LNCaP clone FGC (cell line): ENCODE data around the gene ROR2.

Experiments used
- DNase-seq: peaks from one replicate; pipeline ENCODE4 v3.0.0-alpha.2; 2011; ENCODE audit warnings: low read depth
- H3K4me3 ChIP-seq: 2 replicates; pipeline ENCODE4 v1.5.1; 2011; ENCODE audit warnings: mild to moderate bottlenecking, low read depth, low read length, control low read depth
- TF ChIP-seq, protein P1 (sequence below): IDR thresholded peaks from 2 replicates; pipeline ENCODE4 v1.5.1; 2012; ENCODE audit warnings: mild to moderate bottlenecking; ENCODE audit not compliant: control insufficient read depth, insufficient read depth; ENCODE audit errors: extremely low read depth

Gene ROR2

DNA sequence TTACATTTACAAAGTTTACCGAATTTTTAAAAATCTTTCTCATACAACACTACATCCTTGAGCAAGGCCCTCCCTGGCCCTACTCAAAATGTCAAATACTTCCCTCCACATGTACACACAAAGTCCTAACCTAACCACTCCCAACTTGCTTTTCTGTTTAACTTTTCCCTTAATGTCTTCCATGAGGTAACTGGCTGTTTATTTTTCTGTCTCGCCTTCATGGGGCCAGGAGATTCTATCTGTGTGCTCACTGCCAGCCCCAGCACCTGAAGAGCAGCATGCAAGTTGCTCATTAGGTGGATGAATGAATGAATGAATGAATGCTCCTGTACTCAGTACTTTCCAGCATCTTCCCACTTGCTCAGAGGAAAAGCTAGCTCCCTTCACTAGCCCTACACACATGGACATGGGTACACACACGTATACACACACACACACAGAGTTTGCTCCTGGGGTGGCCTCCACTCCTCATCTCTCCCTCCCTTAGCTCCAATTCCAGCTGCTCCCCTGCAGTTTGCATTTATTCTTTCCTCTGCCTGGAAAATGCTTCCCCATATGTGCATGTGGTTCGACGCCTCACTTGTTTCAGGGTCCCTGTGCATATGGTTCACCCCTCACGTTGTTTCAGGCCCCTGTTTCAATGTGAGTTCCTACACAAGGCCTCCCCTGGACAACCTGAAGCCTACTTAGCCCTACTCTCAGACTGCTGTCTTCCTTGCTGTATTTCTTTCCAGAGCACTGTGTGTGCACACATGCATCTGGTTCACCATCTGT lies 165.2 kb downstream of the ROR2 start:
- DNase-seq = no peak
- H3K4me3 ChIP-seq = no peak overlapping the region
- TF ChIP-seq, protein P1, sequence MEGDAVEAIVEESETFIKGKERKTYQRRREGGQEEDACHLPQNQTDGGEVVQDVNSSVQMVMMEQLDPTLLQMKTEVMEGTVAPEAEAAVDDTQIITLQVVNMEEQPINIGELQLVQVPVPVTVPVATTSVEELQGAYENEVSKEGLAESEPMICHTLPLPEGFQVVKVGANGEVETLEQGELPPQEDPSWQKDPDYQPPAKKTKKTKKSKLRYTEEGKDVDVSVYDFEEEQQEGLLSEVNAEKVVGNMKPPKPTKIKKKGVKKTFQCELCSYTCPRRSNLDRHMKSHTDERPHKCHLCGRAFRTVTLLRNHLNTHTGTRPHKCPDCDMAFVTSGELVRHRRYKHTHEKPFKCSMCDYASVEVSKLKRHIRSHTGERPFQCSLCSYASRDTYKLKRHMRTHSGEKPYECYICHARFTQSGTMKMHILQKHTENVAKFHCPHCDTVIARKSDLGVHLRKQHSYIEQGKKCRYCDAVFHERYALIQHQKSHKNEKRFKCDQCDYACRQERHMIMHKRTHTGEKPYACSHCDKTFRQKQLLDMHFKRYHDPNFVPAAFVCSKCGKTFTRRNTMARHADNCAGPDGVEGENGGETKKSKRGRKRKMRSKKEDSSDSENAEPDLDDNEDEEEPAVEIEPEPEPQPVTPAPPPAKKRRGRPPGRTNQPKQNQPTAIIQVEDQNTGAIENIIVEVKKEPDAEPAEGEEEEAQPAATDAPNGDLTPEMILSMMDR = no peak

DNA sequence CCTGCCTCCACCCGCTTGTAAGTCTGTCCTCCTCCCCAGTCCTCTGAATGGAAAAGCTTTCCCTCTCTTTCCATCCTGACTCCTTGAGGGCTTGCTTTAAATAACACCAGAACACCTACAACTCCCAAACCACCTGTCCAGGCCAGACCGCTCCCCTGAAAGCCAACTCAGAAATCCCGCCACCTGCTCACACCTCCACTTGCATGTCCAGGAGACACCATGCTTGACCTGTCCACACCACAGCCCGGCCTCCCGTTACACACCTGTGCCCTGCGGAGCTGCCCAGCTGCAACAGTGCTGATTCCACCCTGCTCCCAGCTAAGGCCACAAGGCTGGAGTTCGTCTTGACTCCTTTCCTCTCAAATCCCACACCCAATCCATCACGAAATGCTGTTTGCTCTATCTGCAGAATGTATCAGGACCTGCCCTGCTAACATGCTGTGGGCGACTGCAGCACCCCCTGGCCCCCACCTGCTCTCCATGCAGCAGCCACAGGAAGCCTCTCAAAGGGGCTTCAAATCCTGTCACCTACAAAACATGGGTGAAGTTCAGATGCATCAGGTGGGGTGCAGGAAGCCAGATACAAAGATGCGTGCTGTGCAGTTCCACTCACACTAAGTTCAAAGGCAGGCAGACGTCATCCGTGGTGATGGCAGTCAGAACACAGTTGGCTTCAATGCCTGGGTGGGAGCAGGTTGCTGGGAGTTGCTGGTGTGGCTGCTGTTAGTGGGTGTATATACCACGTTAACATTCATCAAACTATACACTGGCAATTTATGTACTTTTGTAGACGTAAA lies 166.0 kb downstream of the ROR2 start:
- no peak overlapping the region for H3K4me3 ChIP-seq
- no peak for DNase-seq
- TF ChIP-seq, protein P1 = no peak

DNA sequence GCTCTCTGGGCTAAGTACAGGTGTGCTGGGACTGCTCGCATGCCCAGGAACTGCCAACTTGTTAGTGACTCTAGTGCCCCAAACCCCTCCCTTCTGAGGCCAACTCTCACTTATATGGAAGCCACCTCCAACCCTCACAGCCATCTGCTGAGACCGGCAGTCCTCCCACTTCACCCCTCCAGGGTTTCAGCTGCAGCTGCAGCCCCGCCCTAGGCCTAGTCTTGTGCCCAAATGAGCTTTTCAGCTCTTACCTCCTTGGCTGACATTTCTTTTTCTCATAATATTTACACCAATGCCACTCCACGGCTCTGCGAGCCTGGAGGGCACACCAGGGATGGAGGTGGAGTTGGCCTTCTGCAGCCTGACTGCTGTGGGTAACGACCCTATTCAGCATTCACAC lies 166.6 kb downstream of the ROR2 start:
- no peak overlapping the region for H3K4me3 ChIP-seq
- no peak for DNase-seq
- TF ChIP-seq, protein P1 = no peak

DNA sequence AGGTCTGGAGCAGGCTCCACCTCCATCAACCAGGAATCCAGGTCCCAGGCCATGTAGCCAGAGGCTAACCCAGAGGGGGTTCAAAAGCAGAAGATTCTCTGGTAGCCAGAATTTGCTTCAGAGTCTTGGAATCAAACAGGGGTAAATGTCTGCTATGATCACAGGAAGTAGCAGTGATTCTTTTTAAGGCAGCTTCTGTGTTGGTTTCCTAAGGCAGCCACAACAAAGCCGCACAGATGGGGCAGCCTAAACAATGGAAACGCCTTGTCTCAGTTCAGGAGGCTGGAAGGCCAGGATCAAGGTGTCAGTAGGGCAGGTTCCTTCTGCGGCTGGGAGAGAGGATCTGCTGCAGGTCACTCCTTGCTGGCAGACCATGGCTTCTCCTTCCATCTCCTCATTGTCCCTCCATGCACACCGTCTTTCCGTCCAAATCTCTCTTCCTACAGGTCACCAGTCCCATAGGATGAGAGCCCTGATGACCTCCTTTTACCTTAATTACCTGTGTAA lies 167.3 kb downstream of the ROR2 start:
- TF ChIP-seq, protein P1 = no peak
- no peak for DNase-seq
- no peak overlapping the region for H3K4me3 ChIP-seq

DNA sequence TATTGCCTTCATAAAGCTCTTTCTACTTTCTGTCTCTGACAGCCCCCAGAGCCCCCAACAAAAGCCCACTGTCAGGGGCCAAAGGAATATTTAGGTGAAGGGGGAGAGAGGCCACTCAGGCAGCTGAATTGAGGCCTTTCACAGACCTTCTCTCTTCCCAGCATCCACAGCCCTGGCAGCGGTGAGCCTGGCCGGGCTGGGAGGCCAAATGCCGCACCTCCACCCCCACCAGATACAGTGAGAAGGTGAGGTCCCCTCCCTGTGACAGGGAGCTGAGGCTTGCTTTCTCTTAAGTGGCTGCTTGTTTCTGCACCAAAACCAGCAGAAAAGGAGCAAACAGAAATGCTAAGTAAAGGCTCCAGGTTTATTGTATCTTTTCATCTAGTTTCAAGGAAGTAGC lies 168.1 kb downstream of the ROR2 start:
- TF ChIP-seq, protein P1 = no peak
- DNase-seq = no peak
- no peak overlapping the region for H3K4me3 ChIP-seq

DNA sequence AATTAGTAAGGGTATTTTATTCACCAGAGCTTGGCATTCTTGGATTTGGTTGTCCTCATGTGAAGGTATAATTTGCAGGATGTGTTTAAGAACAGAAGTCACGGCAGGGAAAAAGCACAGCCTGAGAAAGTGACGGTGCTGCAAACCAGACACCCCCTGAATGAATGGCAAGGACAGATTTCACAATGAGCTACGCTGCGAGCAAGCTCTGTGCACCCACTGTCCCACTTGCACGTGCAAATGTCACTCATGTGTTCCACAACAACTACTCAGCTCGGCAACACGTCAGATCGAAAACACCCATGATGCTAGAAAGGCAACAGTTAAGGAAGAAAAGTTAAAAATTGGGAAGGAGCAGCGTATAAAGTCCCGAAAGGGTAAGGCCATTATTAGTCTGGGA lies 168.9 kb downstream of the ROR2 start:
- TF ChIP-seq, protein P1 = no peak
- no peak for DNase-seq
- no peak overlapping the region for H3K4me3 ChIP-seq

DNA sequence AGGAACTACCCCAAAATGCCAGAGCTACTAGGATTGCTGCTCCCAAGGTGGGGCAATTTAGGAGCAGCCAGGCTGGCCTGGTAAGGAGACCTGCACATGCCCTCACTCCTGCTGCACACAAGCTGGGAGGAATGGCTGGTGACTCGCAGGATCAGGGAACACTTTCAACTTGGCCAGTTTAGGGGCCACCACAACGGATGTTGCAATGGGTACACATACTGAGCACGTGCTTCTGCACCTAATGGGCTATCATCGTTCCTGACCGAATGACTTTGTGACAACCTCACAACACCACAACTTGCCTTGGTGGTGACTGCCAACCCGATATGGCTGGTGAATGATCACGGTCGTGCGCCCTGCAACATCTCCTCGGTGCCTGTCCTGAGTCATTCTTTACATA lies 172.0 kb downstream of the ROR2 start:
- no peak for DNase-seq
- no peak overlapping the region for H3K4me3 ChIP-seq
- TF ChIP-seq, protein P1 = no peak
